GM13977 (cell line): Measurements from ENCODE around the gene SLC2A4RG.
"Not testable (repeated sequence)": the region's sequence is repeated elsewhere in the genome, so short reads cannot be mapped to it uniquely, and the experiment has no call there.

ENCODE experiments used
- DNase-seq: peaks from one replicate; pipeline ENCODE4 v3.0.0; 2012; ENCODE audit warnings: low spot score
- in situ Hi-C: fragments of 300-500 bp; cut with MboI; formaldehyde crosslinking; loops from one replicate; pipeline ENCODE4 v1.12.0; 2022; ENCODE audit warnings: low sequenced_read_pairs, low pct_unique_long_range_greater_than_20kb, mixed read lengths, inconsistent platforms; ENCODE audit not compliant: unreplicated experiment
- TF ChIP-seq, protein P1 (sequence below): IDR thresholded peaks from 2 replicates; pipeline ENCODE4 v1.5.1; 2012; ENCODE audit warnings: mild to moderate bottlenecking, control low read depth; ENCODE audit not compliant: insufficient read depth; ENCODE audit errors: extremely low read depth, missing control alignments

Gene SLC2A4RG

DNA sequence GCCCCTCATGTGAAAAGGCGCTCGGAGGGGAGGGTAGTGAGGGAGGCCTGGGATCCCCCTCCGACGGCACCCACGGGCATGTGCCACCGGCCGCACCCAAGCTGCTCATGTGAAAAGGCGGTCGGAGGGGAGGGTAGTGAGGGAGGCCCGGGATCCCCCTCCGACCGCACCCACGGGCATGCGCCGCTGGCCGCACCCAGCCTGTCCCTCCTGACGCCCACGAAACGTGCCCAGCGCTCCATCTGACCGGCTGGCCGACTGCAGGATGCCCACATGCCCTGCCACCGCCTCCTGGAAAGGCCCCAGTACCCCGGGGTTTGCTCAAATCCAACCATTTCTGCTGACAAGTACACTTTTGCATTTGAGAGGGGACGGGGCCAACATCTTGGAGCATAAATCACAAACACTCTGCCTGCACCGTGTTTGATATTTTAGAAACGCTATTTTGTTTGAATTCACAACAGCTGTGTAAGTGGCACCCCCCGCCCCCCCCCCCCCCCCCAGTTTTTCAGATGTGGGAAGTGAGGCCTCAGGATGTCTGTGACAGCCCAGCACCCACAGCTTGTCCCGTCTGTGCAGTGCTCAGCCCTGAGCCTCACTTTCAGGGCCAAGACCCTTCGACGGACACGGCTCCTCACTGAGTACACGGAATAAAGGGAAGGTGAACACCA is 34.1 kb downstream of the SLC2A4RG start:
- in situ Hi-C loops = no loop called here
- TF ChIP-seq, protein P1, sequence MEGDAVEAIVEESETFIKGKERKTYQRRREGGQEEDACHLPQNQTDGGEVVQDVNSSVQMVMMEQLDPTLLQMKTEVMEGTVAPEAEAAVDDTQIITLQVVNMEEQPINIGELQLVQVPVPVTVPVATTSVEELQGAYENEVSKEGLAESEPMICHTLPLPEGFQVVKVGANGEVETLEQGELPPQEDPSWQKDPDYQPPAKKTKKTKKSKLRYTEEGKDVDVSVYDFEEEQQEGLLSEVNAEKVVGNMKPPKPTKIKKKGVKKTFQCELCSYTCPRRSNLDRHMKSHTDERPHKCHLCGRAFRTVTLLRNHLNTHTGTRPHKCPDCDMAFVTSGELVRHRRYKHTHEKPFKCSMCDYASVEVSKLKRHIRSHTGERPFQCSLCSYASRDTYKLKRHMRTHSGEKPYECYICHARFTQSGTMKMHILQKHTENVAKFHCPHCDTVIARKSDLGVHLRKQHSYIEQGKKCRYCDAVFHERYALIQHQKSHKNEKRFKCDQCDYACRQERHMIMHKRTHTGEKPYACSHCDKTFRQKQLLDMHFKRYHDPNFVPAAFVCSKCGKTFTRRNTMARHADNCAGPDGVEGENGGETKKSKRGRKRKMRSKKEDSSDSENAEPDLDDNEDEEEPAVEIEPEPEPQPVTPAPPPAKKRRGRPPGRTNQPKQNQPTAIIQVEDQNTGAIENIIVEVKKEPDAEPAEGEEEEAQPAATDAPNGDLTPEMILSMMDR = no peak
- DNase-seq = no peak

DNA sequence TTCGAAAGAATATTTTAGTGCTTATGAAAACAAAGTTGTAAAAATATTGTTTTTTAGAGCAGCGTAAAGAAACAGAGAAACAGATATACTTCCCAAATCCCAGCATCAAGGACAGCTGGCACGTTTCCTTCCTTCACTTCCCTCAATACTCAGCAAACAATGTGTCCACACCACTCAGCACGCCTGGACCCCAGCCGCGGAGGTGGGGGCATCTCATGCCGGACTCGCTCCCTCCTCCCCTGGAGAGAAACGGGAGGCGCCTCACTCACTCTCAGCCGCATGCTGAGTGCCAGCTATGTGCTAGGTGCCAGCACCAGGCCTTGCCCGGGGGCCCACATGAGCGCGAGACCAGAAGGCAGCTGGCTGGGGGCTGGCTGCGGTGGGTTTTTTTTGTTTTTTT is 34.7 kb downstream of the SLC2A4RG start:
- DNase-seq = no peak
- TF ChIP-seq, protein P1 = no peak
- in situ Hi-C loops = no loop called here

DNA sequence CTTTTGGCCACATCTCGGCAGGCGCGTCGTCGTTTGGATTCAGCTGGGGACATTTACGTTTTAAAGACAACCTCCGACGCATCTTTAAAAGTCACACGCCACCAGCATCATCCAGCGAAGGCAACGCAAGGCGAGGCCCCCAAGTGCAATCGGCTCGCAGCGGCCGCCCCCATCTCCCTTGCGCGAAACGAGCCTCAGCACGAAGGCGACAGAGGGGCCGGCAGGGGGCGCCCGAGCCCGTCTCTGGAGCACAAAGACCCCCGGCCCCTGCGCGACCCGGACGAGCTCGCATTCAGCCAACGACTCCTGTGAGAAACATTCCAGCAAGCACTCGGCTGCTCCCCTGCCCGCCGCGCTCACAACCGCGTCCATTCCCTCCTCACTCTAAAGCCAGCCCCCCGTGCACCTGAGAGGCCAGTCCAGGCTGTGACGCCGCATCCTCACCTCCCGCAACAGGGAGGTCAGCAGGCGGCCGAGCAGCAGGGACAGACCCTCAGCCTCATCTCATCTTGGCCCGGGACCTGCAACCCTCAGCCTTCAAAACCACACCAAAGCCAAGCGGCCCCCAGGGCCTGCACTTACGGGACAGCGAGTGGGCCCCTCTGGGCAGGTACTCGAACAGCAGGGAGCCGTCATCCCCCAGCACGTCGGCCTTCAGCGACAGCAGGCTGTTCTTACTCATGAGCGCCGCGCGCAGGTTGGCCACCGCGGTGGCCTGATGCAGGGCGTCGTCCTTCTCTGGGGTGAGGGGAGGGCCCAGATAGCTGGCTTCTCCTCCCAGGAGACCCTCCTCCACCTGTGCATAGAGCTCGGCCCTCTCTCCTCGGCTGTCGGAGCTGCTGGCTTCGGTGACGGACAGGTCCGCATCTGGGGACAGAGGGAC is 35.8 kb downstream of the SLC2A4RG start:
- TF ChIP-seq, protein P1 = peak; percentile 43
- no peak for DNase-seq
- in situ Hi-C loops = no loop called here

DNA sequence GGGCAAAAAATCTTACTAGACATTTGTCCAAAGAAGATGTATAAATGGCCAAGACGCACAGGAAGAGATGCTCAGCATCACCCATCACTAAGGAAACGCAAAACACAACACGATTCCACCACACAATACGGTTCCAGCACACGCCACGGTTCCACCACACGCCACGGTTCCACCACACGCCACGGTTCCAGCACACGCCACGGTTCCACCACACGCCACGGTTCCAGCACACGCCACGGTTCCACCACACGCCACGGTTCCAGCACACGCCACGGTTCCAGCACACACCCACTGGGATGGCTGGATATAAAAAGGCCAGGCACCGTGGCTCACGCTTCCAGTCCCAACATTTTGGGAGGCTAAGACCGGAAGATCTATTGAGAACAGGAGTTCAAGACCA is 37.3 kb downstream of the SLC2A4RG start:
- in situ Hi-C loops, DNase-seq: not testable (repeated sequence)

DNA sequence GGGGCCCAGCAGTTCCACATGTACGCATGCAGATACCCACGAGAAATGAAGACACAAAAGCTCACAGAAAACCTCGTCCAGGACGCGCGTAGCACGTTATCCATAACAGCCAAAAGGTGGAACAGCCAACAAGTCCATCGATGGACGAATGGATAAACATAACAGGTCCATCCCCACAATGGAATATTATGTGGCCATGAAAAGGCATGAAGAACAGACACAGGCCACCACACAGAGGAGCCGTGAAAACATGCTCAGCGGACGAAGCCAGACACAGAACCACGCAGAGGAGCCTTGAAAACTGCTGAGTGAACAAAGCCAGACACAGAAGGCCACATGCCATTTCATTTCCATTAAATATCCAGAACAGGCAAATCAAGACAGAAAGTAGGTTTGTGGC is 38.0 kb downstream of the SLC2A4RG start:
- TF ChIP-seq, protein P1 = no peak
- in situ Hi-C loops = no loop called here
- DNase-seq = no peak

DNA sequence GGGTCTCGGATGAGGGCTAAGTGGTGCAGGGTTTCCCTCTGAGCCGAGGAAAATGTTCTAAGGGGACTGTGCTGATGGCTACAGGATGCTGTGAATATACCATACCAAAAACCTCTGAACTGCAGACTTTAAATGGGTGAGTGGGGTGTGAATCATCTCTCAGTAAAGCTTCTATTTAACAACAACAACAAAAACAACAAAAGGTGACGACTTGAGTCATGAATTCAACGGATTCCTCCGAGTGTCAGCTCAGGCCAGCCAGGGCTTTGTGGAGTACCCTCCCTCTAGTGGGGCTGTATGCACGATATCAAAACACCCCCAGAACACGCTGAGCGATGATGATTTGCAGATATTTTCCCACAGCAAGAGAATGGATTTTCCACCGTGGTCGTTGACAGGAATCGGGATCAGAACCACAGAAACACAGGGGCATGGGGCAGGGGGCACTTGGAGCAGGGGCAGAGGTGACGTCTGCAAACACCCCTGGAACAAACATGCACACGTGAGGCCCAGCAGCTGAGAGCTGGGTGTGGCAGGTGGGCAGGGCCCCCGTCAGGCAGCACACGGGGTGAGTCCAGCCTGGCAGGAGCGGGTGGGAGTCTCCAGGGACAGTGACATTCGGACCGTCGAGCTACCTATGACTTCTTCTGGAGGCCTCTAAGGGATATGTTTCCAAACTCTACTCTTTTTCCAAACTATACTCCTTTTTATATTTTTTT is 38.6 kb downstream of the SLC2A4RG start:
- TF ChIP-seq, protein P1 = no peak
- no peak for DNase-seq

DNA sequence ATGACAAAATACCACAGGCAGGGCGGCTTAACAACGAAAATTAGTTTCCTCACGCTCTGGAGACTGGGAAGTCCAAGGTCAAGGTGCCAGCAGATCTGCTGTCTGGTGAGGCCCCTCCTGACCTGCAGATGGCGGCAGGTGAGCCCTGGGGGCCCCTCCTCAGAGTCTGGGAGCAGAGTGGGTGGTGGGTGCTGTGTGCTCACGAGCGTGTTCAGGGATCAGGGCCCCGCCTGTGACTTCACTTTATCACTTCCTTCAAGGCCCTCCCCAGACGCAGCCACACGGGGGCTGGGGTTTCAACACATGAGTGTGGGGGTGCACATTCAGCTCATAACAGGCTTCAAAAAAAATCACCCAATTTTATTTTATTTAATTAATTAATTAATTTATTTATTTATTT is 39.3 kb downstream of the SLC2A4RG start:
- no peak for DNase-seq
- in situ Hi-C loops = no loop called here
- TF ChIP-seq, protein P1 = no peak

More for the DNA sequence above, 38.6 kb downstream of the SLC2A4RG start:
- in situ Hi-C loops = no loop called here
